Astrocyte of the cerebellum (primary cell): ENCODE measurements around the gene HTATIP2.

Experiments
- DNase-seq: peaks from one replicate; pipeline ENCODE4 v3.0.0-alpha.2; 2011; ENCODE audit warnings: low read depth
- H3K4me3 ChIP-seq: 2 replicates; pipeline ENCODE4 v1.5.1; 2011; ENCODE audit warnings: mild to moderate bottlenecking, low read depth, low read length, moderate library complexity
- in situ Hi-C: cut with HindIII; loops from 2 replicates; pipeline ENCODE4 v1.10.0; 2017; ENCODE audit warnings: low sequenced_read_pairs
- TF ChIP-seq, protein P1 (sequence below): IDR thresholded peaks from 2 replicates; pipeline ENCODE4 v1.5.1; 2012; ENCODE audit warnings: low read length, low read depth, moderate library complexity, mild to moderate bottlenecking; ENCODE audit errors: missing control alignments

HTATIP2 gene

DNA sequence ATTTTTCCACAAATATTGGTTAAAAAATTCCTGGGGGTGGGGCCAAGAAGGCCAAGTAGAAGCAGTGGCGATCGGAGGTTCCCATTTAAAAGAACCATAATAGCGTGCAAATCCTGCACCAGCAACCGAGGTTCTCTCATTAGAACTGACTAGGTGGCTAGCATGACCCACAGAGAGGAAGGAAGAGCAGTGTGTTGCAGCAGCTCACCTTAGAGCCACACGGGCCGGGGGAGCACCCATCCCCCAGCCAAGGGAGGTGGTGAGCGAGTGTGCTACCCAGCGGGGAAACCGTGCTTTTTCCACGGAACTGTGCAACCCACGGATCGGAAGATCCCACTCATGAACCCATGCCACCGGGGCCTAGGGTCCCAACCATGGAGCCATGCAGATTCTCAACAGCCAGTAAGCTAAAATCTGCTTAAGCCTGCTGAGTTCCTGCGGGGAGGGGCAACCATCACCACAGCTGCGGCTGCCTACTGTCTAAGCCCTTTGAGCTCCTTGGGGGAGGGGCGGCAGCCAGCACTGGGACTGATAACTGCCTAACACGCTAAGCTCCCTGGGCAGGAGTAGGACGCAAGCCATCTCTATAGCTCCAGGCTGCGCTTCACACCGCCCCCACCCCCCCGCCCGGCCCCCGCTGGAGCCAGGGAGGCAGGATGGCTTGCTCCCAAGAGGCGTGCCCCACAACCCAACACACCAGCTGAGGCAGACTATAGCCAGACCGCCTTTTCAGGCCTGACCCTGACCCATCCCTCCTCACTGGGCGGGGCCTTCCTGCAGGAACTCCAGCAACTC lies 21.0 kb upstream of the HTATIP2 start:
- DNase-seq, result no peak
- TF ChIP-seq, protein P1, sequence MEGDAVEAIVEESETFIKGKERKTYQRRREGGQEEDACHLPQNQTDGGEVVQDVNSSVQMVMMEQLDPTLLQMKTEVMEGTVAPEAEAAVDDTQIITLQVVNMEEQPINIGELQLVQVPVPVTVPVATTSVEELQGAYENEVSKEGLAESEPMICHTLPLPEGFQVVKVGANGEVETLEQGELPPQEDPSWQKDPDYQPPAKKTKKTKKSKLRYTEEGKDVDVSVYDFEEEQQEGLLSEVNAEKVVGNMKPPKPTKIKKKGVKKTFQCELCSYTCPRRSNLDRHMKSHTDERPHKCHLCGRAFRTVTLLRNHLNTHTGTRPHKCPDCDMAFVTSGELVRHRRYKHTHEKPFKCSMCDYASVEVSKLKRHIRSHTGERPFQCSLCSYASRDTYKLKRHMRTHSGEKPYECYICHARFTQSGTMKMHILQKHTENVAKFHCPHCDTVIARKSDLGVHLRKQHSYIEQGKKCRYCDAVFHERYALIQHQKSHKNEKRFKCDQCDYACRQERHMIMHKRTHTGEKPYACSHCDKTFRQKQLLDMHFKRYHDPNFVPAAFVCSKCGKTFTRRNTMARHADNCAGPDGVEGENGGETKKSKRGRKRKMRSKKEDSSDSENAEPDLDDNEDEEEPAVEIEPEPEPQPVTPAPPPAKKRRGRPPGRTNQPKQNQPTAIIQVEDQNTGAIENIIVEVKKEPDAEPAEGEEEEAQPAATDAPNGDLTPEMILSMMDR, result no peak
- H3K4me3 ChIP-seq, result no peak overlapping the region
- in situ Hi-C loops, result no loop called here

DNA sequence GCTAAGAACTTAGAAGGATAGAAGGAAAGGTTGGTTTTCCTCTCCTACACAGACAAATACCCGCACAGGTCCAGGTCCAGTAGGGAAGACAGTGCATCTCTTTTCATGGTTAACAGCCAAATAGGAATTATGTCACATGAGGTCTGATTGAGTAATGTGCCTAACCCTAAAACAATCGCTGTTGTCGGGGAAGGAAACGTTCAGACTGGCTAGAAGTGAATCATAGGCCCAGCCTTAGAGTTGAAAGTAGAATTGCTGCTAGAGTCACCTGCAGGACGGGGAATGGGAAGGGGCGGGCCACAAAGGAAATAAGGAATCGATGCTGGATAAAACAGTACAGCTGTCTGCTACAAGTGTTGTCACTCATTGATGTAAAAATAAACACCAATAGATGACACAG lies 12.4 kb upstream of the HTATIP2 start:
- no peak for DNase-seq
- TF ChIP-seq, protein P1, result no peak
- no peak overlapping the region for H3K4me3 ChIP-seq
- in situ Hi-C loops, result loop anchor here (25.0 kb wide), 1 partner anchor 214 kb away; no protein-coding TSS in a partner anchor

DNA sequence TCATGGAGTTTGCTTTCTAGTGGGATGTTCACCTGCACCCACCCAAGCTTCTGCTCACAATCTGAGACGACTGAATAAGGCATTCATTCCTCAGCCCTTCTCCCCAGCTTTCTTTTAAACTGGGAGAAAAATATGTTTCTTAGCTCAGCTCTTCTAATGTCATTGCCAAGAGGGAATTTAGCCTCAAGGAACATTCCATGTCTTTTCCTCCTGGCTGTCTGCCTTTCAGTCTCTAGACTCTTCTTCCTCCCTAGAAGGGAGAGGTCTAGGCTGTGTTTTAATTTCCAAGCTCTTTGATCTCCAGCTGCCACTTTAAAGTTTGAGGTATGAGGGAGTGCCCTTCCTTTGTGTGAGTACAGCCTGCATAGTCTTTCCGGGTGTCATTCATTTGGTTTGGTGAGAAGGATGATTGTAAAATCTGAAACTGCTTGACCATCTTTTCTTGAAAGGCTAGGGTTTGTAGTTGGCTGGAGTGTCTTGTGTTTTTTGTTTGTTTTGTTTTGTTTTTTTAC lies 11.7 kb upstream of the HTATIP2 start:
- in situ Hi-C loops, result loop anchor here (25.0 kb wide), 1 partner anchor 215 kb away; no protein-coding TSS in a partner anchor
- DNase-seq, result no peak
- H3K4me3 ChIP-seq, result no peak overlapping the region
- TF ChIP-seq, protein P1, result no peak

DNA sequence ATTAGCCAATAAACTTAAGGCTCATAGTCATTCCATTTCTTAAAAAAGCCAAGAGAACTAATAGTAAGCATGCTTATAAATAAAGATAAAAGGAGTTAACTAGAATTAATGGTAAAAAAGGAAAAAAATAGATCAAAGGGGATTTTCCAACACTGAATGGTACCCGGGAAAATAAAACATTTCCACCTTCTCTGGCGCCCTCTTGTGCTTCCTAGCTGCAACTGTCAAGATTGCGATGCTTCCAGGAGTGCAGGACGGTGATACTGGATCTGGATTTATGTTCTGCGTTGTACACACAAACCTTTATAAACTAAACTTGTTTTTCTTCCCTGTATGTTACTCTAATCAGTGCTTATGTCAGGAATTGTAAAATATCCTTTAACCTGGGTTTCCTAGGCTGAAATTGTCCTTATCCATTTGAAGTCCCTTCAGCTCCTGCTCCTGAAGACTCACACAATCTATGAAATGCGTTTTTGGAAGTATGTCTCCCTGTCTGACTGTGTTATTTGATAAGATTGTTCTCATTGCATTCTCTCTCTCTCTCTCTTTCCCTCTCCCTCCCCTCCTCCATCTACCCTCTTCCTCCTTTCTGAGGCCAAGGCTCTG lies 9.6 kb upstream of the HTATIP2 start:
- no peak overlapping the region for H3K4me3 ChIP-seq
- peak; percentile 13 for DNase-seq
- TF ChIP-seq, protein P1, result peak; percentile 89
- in situ Hi-C loops, result loop anchor here (25.0 kb wide), 1 partner anchor 217 kb away; no protein-coding TSS in a partner anchor

DNA sequence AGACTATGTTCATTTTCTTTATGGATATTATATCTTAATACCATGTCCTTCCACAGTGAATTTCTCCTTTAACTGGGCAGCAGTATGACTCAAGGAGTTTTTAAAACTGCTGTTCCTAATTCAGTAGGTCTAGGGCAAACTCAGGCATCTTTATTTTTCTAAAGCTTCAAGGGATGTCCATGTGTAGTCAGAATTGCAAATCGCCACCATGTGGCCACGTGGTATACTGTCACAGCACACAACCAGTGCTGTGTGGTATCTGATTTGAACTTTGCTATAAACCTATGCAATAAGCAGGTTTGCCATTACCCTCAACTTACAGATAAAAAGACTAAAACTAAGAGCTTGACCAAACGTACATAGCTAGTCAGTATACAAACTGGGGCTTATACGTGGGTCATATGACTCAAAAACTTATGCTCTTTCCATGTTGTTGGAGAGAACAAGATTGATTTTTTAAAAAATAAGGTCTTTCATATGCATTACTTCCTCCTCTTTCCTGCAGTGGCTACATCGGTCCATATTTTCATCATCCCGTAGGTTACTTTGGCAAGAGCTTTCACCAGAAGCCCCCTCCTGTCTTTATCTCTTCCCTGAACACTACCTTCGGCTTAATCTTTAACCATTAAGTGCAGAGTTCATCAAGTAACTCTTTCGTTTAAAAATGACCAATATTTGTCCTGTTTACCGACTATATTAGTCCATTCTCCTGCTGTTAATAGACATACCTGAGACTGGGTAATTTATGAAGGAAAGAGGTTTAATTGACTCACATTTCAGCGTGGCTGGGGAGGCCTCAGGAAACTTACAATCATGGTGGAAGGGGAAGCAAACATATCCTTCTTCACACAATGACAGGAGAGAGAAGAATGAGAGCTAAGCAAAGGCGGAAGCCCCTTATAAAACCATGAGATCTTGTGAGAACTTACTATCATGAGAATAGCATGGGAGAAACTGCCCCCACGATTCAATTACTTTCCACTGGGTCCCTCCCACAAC lies 8.0 kb upstream of the HTATIP2 start:
- peak; percentile 27 for DNase-seq
- in situ Hi-C loops, result loop anchor here (25.0 kb wide), 1 partner anchor 218 kb away; no protein-coding TSS in a partner anchor
- TF ChIP-seq, protein P1, result peak; percentile 76
- H3K4me3 ChIP-seq, result no peak overlapping the region

DNA sequence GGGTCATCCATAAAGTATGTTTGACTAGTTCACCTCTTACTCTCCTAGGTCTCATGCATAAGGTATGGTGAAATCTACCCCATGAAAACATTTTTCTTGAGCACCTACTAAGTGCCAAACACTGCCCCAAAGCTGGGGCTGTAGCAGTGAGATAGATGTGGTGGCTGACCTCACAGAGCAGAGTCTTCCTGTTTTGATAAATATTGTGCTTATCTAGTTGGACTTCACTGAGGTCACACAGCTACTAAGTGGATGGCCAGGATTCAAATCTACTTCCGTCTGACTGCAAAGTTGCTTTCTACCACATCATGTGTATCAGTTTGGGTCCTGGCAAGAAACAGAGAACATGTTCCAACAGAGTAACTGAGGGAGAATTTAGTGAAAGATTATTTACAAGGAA lies 6.4 kb upstream of the HTATIP2 start:
- in situ Hi-C loops, result loop anchor here (25.0 kb wide), 1 partner anchor 220 kb away; no protein-coding TSS in a partner anchor
- no peak for DNase-seq

More for the DNA sequence above, 6.4 kb upstream of the HTATIP2 start:
- TF ChIP-seq, protein P1, result no peak
- H3K4me3 ChIP-seq, result no peak overlapping the region
